PC-9 (cell line): ENCODE data around the gene BTBD17.

ENCODE experiments used
- CTCF ChIP-seq: fragments of 200-600 bp; sonication (generic); conservative IDR thresholded peaks from 2 replicates; pipeline ENCODE4 v1.6.1; 2017; ENCODE audit warnings: mixed run types, antibody characterized with exemption, mild to moderate bottlenecking, moderate library complexity
- EZH2 ChIP-seq: fragments of 200-600 bp; sonication (generic); IDR thresholded peaks from 2 replicates; pipeline ENCODE4 v1.8.0; 2017; ENCODE audit warnings: antibody characterized with exemption, low read depth

DNA sequence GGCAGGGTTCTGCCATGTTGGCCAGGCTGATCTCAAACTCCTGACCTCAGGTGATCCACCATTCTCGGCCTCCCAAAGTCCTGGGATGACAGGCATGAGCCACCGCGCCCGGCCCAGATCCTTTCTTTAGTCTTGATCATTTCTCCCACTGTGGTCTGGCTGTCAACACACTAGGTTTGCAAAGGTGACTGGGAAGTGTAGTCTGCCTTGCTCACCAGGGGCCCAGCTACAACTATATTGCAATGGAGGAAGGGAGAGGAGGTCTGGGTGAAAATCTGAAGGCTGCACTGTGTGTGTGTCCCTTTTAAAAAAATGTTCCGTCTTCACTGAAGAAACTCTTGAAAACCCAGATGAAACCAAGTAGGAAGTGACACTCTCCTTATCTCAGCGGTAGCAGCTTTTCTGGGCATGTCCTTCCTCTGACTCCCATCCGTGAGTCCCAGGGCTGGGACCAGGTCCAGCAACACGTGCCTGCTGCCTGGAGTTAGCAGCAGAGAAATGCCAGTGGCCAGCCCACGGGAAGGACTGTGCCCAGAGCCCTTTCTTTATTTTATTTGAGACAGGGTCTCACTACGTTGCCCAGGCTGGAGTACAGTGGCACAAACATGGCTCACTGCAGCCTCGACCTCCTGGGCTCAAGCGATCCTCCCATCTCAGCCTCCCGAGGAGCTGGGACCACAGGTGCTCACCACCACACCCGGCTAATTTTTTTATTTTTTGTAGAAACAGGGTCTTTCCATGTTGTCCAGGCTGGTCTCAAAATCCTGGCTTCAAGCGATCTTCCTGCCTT is 53.5 kb downstream of the BTBD17 start:
- TF ChIP-seq CTCF (no peak), EZH2 (no peak)
